HL-60/S4 treated with phorbol 12-myristate 13-acetate at 8.2 ng/mL for 4 days and 3 days (cell line): ENCODE results near the gene NPSR1.
"Not testable (repeated sequence)": the region's sequence is repeated elsewhere in the genome, so short reads cannot be mapped to it uniquely, and the experiment has no call there.

Experiments used
- in situ Hi-C: fragments of 300-500 bp; cut with MboI; formaldehyde crosslinking; loops from 2 replicates; pipeline ENCODE4 v1.15.0; 2022; ENCODE audit warnings: low sequenced_read_pairs

Gene NPSR1

GRCh38 chr7:34657632-34658268, at the start of gene NPSR1:
Gene NPSR1, plus strand, starts transcription at chr7:34658218. Its CDS starts 195 bp downstream, at chr7:34658413.
- in situ Hi-C loops, result no loop called here

GRCh38 chr7:34612661-34613060, 45.4 kb upstream of the NPSR1 start:
- in situ Hi-C loops, result no loop called here

GRCh38 chr7:34620425-34620824, 37.6 kb upstream of the NPSR1 start:
- in situ Hi-C loops, result no loop called here

GRCh38 chr7:34622182-34622581, 35.8 kb upstream of the NPSR1 start:
- in situ Hi-C loops, result no loop called here

- in situ Hi-C loops, result no loop called here
These were observed 35.2 kb upstream of the NPSR1 start for GRCh38 chr7:34622771-34623250.

- in situ Hi-C loops, result not testable (repeated sequence)
These were observed 29.4 kb upstream of the NPSR1 start for GRCh38 chr7:34628618-34629017.

- in situ Hi-C loops, result no loop called here
These were observed 5.2 kb upstream of the NPSR1 start for GRCh38 chr7:34652809-34653208.

- in situ Hi-C loops, result no loop called here
These were observed 4.2 kb upstream of the NPSR1 start for GRCh38 chr7:34653787-34654186.

- in situ Hi-C loops, result no loop called here
These were observed 2.6 kb upstream of the NPSR1 start for GRCh38 chr7:34655384-34655783.

- in situ Hi-C loops, result no loop called here
These were observed 2.0 kb upstream of the NPSR1 start for GRCh38 chr7:34656041-34656440.

- in situ Hi-C loops, result no loop called here
These were observed 1.6 kb downstream of the NPSR1 start for GRCh38 chr7:34659472-34660075.

GRCh38 chr7:34662058-34662708, 4.2 kb downstream of the NPSR1 start:
- in situ Hi-C loops, result no loop called here

GRCh38 chr7:34664755-34665154, 6.7 kb downstream of the NPSR1 start:
- in situ Hi-C loops, result no loop called here

GRCh38 chr7:34672430-34672829, 14.4 kb downstream of the NPSR1 start:
- in situ Hi-C loops, result no loop called here

GRCh38 chr7:34673066-34673465, 15.0 kb downstream of the NPSR1 start:
- in situ Hi-C loops, result no loop called here

- in situ Hi-C loops, result no loop called here
These were observed 17.8 kb downstream of the NPSR1 start for GRCh38 chr7:34675749-34676374.

- in situ Hi-C loops, result no loop called here
These were observed 19.5 kb downstream of the NPSR1 start for GRCh38 chr7:34677491-34677890.

- in situ Hi-C loops, result no loop called here
These were observed 29.5 kb downstream of the NPSR1 start for GRCh38 chr7:34687529-34687928.

- in situ Hi-C loops, result no loop called here
These were observed 38.4 kb downstream of the NPSR1 start for GRCh38 chr7:34696415-34696814.

GRCh38 chr7:34709771-34710170, 51.8 kb downstream of the NPSR1 start:
- in situ Hi-C loops, result no loop called here

- in situ Hi-C loops, result no loop called here
These were observed 60.8 kb downstream of the NPSR1 start for GRCh38 chr7:34718867-34719266.

- in situ Hi-C loops, result no loop called here
These were observed 61.6 kb downstream of the NPSR1 start for GRCh38 chr7:34719636-34720035.
